Erythroblast (primary cell): ENCODE results near the gene BST2.

ENCODE experiments used
- GATA1 ChIP-seq: IDR thresholded peaks from 2 replicates; pipeline ENCODE4 v1.6.1; 2011; ENCODE audit warnings: low read depth, mild to moderate bottlenecking, control low read depth, low read length, moderate library complexity
- POLR2A ChIP-seq: IDR thresholded peaks from 2 replicates; pipeline ENCODE4 v1.6.1; 2011; ENCODE audit warnings: mild to moderate bottlenecking, low read length

GRCh38 chr19:17393002-17393401 lies 12.4 kb downstream of the BST2 start:
- TF ChIP-seq POLR2A (no peak), GATA1 (no peak)
